ENCODE results near the gene ADGRG3.

- TF ChIP-seq CTCF (IDR thresholded peaks at IDR 0.05; ENCODE audit: insufficient read depth, low read length) (no peak), POLR2AphosphoS5 (IDR thresholded peaks at IDR 0.05; ENCODE audit: low read depth) (no peak), REST (IDR thresholded peaks at IDR 0.05; ENCODE audit: insufficient replicate concordance, low read depth) (no peak), GABPA (IDR thresholded peaks at IDR 0.05; ENCODE audit: low read depth) (no peak)
These were observed 3.5 kb upstream of the ADGRG3 start for GRCh38 chr16:57664662-57665025.
